SHP77 (cell line): ENCODE measurements around the gene MTX1.

Experiments
- DNase-seq, 2 experiments: peaks; one replicate each; lab custom pipeline; 2025; lab: John Stamatoyannopoulos, UW

Gene MTX1

DNA sequence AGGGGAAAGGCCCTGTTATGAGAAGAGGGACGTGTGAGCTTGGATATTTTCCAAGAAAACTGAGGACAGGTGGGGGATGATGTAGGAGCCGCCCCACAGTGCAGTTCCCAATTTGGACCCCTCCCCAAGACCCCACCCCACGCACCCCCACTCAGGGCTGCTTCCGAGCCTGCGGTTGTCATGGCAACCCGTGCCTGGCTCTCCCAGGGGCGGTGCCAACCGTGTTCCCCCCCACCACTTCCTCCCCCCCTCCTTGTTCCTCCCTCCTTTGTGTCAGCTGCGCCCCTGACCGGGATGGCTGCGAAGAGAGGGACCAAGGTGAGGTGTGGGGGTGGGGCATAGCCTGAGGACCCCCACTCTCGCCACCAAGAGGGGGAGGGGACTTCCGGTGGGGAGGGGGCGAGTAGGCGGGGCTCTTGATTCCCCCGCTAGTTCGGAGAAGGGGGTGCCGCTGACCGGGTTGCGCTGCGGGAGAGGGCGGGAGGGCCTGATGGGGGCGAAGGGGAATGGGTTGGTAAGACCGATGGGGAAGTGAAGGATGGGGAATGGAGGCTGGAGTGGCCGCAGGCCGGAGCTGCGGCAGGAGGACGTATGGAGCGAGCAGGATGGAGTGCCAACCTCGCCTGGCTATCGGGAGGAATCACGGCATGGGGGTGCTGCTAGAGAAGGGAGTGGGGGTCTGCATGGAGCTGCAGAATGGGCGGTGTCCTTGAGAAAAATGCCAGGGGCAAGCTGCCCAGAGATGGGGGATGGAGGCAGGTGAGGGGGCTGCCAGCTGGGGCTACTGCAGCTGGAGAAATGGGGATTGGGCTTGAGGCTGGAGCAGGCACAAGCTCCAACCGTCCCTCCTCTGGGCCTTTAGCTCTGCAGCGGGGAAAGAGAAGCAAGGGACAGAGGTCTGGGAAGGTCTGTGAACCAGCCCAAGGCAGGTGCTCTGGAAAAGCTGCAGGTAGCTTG lies 33.9 kb upstream of the MTX1 start:
- peak; percentile 44 to 71 for DNase-seq

- no peak for DNase-seq
Measured at GRCh38 chr1:155175281-155175926, 33.1 kb upstream of the MTX1 start.

DNA sequence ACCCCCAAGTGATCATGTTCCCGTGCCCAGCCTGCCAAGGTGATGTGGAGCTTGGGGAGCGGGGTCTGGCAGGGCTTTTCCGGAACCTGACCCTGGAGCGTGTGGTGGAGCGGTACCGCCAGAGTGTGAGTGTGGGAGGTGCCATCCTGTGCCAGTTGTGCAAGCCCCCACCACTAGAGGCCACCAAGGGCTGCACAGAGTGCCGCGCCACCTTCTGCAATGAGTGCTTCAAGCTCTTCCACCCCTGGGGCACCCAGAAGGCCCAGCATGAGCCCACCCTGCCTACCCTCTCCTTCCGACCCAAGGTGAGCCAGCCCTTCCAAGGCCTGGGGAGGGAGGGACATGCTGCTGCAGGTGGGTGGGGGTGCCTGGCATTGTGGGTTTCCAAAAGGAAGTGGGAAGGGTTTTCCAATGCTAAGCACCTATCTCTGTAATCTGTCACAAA lies 32.5 kb upstream of the MTX1 start:
- peak; percentile 30 to 60 for DNase-seq

DNA sequence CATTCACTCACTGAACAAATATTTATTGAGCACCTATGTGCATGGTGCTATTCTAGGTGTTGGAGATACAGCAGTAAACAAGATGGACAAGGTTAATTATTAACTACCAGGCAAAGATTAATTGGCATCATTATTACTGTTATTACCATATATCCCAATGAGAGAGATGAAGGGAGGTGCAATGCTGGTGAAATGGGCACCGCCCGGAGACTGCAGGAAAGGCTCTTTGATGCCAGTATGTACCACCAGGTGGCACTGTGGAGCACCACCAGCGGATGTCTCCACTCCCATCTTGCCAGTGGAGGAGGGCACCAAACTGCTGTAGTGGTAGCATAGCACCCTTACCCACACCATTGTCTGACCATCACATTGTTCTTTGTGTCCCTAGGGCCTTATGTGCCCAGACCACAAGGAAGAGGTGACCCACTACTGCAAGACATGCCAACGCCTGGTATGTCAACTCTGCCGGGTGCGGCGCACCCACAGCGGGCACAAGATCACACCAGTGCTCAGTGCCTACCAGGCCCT lies 31.9 kb upstream of the MTX1 start:
- peak; percentile 84 to 88 for DNase-seq

- no peak for DNase-seq
Measured at GRCh38 chr1:155177192-155177917, 31.1 kb upstream of the MTX1 start.

GRCh38 chr1:155177918-155178281 lies 30.6 kb upstream of the MTX1 start:
- no peak for DNase-seq

GRCh38 chr1:155178441-155179111 lies 29.9 kb upstream of the MTX1 start:
- no peak for DNase-seq

- no peak for DNase-seq
Measured at GRCh38 chr1:155179112-155180031, 29.1 kb upstream of the MTX1 start.

DNA sequence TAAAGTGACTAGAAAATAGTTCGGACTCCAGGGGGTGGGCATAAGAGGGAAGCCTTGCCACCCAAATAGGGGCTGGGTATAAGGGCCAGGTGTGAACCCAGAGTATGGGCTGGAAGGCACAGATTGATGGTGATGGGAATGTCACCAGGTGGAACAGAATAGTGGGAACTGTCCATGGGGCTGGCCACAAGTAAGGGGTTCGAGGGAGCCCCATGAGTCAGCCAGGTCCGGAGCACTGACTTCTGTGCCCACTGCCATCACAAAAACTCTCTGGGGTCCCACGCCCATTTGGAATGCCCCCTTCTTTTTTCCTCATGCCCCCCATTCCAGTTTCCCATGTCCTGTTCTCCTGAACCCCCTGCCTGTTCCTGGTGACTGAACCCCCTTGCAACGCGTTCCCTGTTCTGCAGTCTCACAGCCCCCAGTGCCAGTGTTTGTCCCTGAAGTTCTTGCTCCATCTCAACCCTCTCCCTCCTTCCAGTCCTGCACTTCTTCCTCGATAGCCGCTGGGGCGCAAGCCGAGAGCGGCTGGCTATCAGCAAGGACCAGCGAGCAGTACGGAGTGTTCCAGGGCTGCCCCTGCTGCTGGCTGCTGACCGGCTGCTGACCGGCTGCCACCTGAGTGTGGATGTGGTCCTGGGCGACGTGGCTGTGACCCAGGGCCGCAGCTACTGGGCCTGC lies 27.0 kb upstream of the MTX1 start:
- DNase-seq: no peak

DNA sequence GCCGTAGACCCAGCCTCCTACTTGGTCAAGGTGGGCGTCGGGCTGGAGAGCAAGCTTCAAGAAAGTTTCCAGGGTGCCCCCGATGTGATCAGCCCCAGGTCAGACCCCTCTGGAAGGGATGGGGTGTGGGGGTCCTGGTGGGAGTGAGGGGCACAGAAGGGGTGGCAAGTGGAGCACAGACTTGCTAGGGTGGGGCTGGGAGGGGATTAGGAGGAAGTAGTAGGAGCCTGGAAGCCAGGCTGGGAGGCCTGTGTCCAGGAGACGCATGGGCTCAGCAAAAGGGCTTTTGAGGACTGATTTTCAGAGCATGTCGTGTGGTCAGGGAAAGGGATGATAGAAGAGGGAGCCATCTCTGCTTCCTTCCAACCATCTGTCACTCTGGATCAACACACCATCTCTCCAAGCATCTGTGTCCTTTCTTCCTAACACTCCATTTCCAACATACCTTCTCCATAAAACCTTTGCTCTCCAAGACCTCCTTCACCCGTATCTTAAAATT lies 26.4 kb upstream of the MTX1 start:
- no peak for DNase-seq

GRCh38 chr1:155183775-155184221 lies 24.7 kb upstream of the MTX1 start:
- no peak for DNase-seq

- DNase-seq: no peak
Measured at GRCh38 chr1:155184351-155184811, 24.1 kb upstream of the MTX1 start.

DNA sequence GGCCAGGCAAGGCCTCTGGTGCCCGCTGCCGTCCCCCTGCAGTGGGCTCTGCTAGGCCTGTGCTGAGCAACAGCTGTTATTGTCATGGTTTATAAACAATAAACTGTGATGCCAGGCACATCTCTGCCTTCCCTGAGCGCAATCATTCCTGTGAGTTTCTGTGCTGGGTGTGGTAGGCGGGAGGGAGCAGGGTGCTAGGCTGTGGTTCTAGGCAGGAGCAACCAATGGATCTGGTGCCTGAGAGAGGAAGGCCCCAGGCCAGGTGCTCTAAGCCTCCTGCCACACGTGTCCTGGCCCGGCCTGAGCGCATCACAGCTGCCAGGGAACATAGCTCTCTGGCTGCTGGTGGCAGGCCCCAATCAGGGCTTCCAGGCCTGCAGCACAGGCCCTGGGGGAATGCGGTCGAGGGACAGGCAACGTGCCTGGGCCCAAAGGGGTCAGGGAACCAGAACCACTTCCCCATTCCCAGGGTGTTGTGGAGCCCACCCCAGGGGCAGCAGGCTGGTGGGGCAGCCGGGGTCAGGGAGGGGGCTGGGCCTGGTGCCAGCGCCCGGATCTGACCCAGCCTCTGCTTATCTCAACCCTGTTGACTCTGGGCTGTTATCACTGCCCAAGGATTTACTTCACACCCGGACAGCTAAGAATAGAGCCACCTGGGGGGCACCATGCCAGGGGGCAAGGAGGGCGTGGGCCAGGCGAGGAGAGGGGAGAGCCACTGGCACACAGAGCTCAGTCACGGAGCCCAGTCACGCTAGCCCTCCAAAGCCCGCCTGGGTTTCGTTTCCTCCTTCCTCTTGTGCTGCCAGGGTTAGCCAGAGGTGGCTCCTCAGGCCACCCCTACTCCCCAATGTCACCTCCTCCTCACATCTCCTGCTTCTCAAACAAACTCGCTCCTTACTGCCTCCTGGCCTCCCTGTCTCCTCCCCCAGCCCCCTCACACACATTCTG lies 23.4 kb upstream of the MTX1 start:
- DNase-seq: no peak

GRCh38 chr1:155185783-155186066 lies 22.8 kb upstream of the MTX1 start:
- no peak for DNase-seq

- no peak for DNase-seq
Measured at GRCh38 chr1:155186067-155186793, 22.3 kb upstream of the MTX1 start.

- DNase-seq: no peak
Measured at GRCh38 chr1:155186794-155187455, 21.6 kb upstream of the MTX1 start.

GRCh38 chr1:155187456-155187891 lies 21.0 kb upstream of the MTX1 start:
- DNase-seq: no peak
